H1 (cell line): Measurements from ENCODE around the gene UBE2I. TPM values are rescaled to one million over a fixed set of nuclear protein-coding genes. Genes with fewer than 3 reads are reported as not detected.

Experiments
- NANOG ChIP-seq: IDR thresholded peaks from 2 replicates; pipeline ENCODE4 v1.6.1; 2011; ENCODE audit warnings: low read length, low read depth, mild to moderate bottlenecking, inconsistent platforms; ENCODE audit not compliant: insufficient read depth, poor library complexity, severe bottlenecking
- RXRA ChIP-seq: IDR thresholded peaks from 2 replicates; pipeline ENCODE4 v1.6.1; 2011; ENCODE audit warnings: low read depth, mild to moderate bottlenecking, low read length, moderate library complexity; ENCODE audit not compliant: insufficient read depth
- SIN3A ChIP-seq, 2 experiments: IDR thresholded peaks in 1 of 2; conservative IDR thresholded peaks in 1 of 2; 2 replicates each; pipeline ENCODE4 v1.6.1; 2011 to 2012; ENCODE audit warnings: low read length in 2 of 2, improper control_type of control experiment in 1 of 2, low read depth in 1 of 2, mild to moderate bottlenecking in 1 of 2
- SP1 ChIP-seq: IDR thresholded peaks from 2 replicates; pipeline ENCODE4 v1.6.1; 2011; ENCODE audit warnings: low read depth, low read length
- polyA plus RNA-seq, 7 experiments: library from polyadenylated mRNA; depleted of rRNA in 3 of 7; stranded (reverse) in 5 of 7; unstranded in 2 of 7; fragments of >200 nt in 5 of 7; fragments of 200-250 nt in 2 of 7; gene quantifications; 1 replicate in 5 of 7; 2 replicates in 1 of 7; 4 replicates in 1 of 7; pipeline versions ENCODE4 v1.2.1 to v1.2.3, GENCODE V29; 2011 to 2013; ENCODE audit warnings: missing spikeins in 2 of 7, mixed read lengths in 2 of 7
- total RNA-seq: library from RNA; stranded (reverse); fragmentation: NEBNext Ultra II Directional; extraction: Animal tissue kit (Norgen Biotek cat#: 25700); gene quantifications from 2 replicates; pipeline ENCODE4 v1.2.1, GENCODE V29; 2021
- TF ChIP-seq, protein P1 (sequence below): fragments of 300-600 bp; sonication (generic); IDR thresholded peaks from 2 replicates; pipeline ENCODE4 v1.7.1; 2012; ENCODE audit warnings: low read length, moderate library complexity, mild to moderate bottlenecking, inconsistent platforms; ENCODE audit not compliant: insufficient replicate concordance
- TF ChIP-seq, protein P2 (sequence below): IDR thresholded peaks from 2 replicates; pipeline ENCODE4 v1.6.1; 2011; ENCODE audit warnings: low read depth, mild to moderate bottlenecking, low read length; ENCODE audit not compliant: insufficient read depth
- TF ChIP-seq, protein P3 (sequence below): IDR thresholded peaks from 2 replicates; pipeline ENCODE4 v1.6.1; 2011; ENCODE audit warnings: low read length, improper control_type of control experiment

Gene UBE2I
- total and polyA plus RNA-seq, 2 of the 8 experiments (the other 6 are each of a cell fraction or from before 2014, with no cell fraction given): 148 to 268 TPM

GRCh38 chr16:1301562-1301961, 7.9 kb upstream of the UBE2I start (continued):
- TF ChIP-seq, protein P1, sequence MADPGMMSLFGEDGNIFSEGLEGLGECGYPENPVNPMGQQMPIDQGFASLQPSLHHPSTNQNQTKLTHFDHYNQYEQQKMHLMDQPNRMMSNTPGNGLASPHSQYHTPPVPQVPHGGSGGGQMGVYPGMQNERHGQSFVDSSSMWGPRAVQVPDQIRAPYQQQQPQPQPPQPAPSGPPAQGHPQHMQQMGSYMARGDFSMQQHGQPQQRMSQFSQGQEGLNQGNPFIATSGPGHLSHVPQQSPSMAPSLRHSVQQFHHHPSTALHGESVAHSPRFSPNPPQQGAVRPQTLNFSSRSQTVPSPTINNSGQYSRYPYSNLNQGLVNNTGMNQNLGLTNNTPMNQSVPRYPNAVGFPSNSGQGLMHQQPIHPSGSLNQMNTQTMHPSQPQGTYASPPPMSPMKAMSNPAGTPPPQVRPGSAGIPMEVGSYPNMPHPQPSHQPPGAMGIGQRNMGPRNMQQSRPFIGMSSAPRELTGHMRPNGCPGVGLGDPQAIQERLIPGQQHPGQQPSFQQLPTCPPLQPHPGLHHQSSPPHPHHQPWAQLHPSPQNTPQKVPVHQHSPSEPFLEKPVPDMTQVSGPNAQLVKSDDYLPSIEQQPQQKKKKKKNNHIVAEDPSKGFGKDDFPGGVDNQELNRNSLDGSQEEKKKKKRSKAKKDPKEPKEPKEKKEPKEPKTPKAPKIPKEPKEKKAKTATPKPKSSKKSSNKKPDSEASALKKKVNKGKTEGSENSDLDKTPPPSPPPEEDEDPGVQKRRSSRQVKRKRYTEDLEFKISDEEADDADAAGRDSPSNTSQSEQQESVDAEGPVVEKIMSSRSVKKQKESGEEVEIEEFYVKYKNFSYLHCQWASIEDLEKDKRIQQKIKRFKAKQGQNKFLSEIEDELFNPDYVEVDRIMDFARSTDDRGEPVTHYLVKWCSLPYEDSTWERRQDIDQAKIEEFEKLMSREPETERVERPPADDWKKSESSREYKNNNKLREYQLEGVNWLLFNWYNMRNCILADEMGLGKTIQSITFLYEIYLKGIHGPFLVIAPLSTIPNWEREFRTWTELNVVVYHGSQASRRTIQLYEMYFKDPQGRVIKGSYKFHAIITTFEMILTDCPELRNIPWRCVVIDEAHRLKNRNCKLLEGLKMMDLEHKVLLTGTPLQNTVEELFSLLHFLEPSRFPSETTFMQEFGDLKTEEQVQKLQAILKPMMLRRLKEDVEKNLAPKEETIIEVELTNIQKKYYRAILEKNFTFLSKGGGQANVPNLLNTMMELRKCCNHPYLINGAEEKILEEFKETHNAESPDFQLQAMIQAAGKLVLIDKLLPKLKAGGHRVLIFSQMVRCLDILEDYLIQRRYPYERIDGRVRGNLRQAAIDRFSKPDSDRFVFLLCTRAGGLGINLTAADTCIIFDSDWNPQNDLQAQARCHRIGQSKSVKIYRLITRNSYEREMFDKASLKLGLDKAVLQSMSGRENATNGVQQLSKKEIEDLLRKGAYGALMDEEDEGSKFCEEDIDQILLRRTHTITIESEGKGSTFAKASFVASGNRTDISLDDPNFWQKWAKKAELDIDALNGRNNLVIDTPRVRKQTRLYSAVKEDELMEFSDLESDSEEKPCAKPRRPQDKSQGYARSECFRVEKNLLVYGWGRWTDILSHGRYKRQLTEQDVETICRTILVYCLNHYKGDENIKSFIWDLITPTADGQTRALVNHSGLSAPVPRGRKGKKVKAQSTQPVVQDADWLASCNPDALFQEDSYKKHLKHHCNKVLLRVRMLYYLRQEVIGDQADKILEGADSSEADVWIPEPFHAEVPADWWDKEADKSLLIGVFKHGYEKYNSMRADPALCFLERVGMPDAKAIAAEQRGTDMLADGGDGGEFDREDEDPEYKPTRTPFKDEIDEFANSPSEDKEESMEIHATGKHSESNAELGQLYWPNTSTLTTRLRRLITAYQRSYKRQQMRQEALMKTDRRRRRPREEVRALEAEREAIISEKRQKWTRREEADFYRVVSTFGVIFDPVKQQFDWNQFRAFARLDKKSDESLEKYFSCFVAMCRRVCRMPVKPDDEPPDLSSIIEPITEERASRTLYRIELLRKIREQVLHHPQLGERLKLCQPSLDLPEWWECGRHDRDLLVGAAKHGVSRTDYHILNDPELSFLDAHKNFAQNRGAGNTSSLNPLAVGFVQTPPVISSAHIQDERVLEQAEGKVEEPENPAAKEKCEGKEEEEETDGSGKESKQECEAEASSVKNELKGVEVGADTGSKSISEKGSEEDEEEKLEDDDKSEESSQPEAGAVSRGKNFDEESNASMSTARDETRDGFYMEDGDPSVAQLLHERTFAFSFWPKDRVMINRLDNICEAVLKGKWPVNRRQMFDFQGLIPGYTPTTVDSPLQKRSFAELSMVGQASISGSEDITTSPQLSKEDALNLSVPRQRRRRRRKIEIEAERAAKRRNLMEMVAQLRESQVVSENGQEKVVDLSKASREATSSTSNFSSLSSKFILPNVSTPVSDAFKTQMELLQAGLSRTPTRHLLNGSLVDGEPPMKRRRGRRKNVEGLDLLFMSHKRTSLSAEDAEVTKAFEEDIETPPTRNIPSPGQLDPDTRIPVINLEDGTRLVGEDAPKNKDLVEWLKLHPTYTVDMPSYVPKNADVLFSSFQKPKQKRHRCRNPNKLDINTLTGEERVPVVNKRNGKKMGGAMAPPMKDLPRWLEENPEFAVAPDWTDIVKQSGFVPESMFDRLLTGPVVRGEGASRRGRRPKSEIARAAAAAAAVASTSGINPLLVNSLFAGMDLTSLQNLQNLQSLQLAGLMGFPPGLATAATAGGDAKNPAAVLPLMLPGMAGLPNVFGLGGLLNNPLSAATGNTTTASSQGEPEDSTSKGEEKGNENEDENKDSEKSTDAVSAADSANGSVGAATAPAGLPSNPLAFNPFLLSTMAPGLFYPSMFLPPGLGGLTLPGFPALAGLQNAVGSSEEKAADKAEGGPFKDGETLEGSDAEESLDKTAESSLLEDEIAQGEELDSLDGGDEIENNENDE: no peak
- TF ChIP-seq RXRA (no peak), SIN3A (conservative IDR thresholded peaks at IDR 0.05 in 1 of 2, IDR thresholded peaks at IDR 0.05 in 1 of 2; ENCODE audit: low read depth in 1 of 2, low read length in 2 of 2) (no peak), SP1 (no peak), NANOG (no peak)
- TF ChIP-seq, protein P2, sequence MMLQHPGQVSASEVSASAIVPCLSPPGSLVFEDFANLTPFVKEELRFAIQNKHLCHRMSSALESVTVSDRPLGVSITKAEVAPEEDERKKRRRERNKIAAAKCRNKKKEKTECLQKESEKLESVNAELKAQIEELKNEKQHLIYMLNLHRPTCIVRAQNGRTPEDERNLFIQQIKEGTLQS: no peak
- TF ChIP-seq, protein P3, sequence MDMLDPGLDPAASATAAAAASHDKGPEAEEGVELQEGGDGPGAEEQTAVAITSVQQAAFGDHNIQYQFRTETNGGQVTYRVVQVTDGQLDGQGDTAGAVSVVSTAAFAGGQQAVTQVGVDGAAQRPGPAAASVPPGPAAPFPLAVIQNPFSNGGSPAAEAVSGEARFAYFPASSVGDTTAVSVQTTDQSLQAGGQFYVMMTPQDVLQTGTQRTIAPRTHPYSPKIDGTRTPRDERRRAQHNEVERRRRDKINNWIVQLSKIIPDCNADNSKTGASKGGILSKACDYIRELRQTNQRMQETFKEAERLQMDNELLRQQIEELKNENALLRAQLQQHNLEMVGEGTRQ: no peak
